Parathyroid adenoma (tissue), 2 donors: ENCODE measurements around the gene TSPAN14.

Source experiments
- H2AFZ ChIP-seq: fragments of 300-600 bp; sonication (generic); one replicate; pipeline ENCODE4 v1.7.0; 2017; ENCODE audit warnings: antibody characterized with exemption, mild to moderate bottlenecking
- H3K27ac ChIP-seq: fragments of 300-600 bp; sonication (generic); one replicate; pipeline ENCODE4 v1.7.0; 2017
- H3K27me3 ChIP-seq: fragments of 300-600 bp; sonication (generic); one replicate; pipeline ENCODE4 v1.7.0; 2017; ENCODE audit warnings: low read length; ENCODE audit not compliant: control insufficient read depth, insufficient read depth
- H3K36me3 ChIP-seq: fragments of 300-600 bp; sonication (generic); one replicate; pipeline ENCODE4 v1.7.0; 2017; ENCODE audit warnings: low read length; ENCODE audit not compliant: control insufficient read depth, insufficient read depth
- H3K4me1 ChIP-seq: fragments of 300-600 bp; sonication (generic); one replicate; pipeline ENCODE4 v1.7.0; 2017; ENCODE audit warnings: control low read depth
- H3K4me2 ChIP-seq: fragments of 300-600 bp; sonication (generic); one replicate; pipeline ENCODE4 v1.7.0; 2017; ENCODE audit warnings: low read length
- H3K4me3 ChIP-seq: fragments of 300-600 bp; sonication (generic); one replicate; pipeline ENCODE4 v1.7.0; 2017; ENCODE audit warnings: low read depth, low read length
- H3K79me2 ChIP-seq: fragments of 300-600 bp; sonication (generic); one replicate; pipeline ENCODE4 v1.7.0; 2017; ENCODE audit warnings: control low read depth
- H3K9ac ChIP-seq: fragments of 300-600 bp; sonication (generic); one replicate; pipeline ENCODE4 v1.7.0; 2017; ENCODE audit warnings: mild to moderate bottlenecking
- H3K9me3 ChIP-seq: fragments of 300-600 bp; sonication (generic); one replicate; pipeline ENCODE4 v1.7.0; 2017; ENCODE audit warnings: low read length; ENCODE audit not compliant: control insufficient read depth
- TF ChIP-seq, protein P1 (sequence below): fragments of 300-600 bp; sonication (generic); IDR thresholded peaks from one replicate; pipeline ENCODE4 v1.7.0; 2017; ENCODE audit warnings: antibody characterized with exemption, mild to moderate bottlenecking
- donor health status: primary hyperparathyroidism.

Gene TSPAN14

GRCh38 chr10:80496555-80497172, 42.6 kb downstream of the TSPAN14 start:
- TF ChIP-seq, protein P1, sequence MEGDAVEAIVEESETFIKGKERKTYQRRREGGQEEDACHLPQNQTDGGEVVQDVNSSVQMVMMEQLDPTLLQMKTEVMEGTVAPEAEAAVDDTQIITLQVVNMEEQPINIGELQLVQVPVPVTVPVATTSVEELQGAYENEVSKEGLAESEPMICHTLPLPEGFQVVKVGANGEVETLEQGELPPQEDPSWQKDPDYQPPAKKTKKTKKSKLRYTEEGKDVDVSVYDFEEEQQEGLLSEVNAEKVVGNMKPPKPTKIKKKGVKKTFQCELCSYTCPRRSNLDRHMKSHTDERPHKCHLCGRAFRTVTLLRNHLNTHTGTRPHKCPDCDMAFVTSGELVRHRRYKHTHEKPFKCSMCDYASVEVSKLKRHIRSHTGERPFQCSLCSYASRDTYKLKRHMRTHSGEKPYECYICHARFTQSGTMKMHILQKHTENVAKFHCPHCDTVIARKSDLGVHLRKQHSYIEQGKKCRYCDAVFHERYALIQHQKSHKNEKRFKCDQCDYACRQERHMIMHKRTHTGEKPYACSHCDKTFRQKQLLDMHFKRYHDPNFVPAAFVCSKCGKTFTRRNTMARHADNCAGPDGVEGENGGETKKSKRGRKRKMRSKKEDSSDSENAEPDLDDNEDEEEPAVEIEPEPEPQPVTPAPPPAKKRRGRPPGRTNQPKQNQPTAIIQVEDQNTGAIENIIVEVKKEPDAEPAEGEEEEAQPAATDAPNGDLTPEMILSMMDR = no peak
- Histone ChIP-seq H3K9ac (no peak overlapping the region), H3K36me3 (no peaks in the 10 kb centered on the region), H3K4me2 (no peak overlapping the region), H3K9me3 (no peaks in the 10 kb centered on the region), H3K79me2 (peaks cover 33% of the 10 kb centered on the region), H3K27ac (peak overlapping the region; percentile 85), H2AFZ (no peak overlapping the region), H3K27me3 (no peaks in the 10 kb centered on the region), H3K4me1 (peaks cover 45% of the 10 kb centered on the region), H3K4me3 (no peak overlapping the region)

DNA sequence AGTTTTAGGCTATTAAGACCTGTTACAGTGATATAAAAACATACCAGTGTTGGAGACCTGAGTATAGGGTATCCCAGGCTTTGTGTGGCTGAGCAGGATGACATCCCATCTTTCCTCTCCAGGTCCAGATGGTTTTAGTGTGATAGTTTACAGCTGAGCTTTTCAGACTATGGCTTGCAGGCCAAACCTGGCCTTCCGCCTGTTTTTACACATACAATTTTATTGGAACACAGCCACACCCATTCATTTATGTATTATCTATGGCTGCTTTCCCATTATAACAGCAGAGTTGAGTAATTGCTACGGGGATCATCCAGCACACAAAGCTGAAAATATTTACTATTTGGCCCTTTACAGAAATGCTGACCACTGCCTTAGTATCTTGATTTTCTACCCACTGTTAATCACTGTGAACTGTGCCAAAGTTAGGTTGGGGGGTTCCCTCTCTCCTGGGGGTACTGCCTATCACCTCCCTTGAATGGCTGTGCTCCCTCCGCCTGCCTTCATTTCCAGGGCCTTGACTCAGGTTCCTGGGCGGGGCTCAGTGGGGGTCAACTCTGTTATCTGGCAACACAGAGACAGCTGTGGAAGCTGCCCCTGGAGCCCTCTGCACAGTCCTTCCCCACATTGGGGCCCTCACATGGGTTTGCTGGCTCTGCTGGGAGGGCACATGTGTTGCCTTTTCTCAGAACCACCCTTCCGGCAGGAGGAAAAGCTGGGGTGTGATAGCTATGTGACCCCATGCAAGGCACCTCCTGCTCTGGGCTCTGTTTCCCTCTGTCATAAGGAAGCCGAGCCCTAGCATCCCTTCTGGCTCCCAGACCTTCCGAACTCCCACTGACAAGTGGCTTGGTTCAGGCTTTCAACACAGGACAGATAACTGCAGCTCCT, 43.3 kb downstream of the TSPAN14 start:
- no peak overlapping the region for H3K4me2 ChIP-seq
- H2AFZ ChIP-seq = no peak overlapping the region
- peaks cover 45% of the 10 kb centered on the region for H3K4me1 ChIP-seq
- no peak overlapping the region for H3K4me3 ChIP-seq
- H3K27ac ChIP-seq = peak overlapping the region; percentile 85
- no peaks in the 10 kb centered on the region for H3K27me3 ChIP-seq
- H3K9me3 ChIP-seq = no peaks in the 10 kb centered on the region
- H3K36me3 ChIP-seq = no peaks in the 10 kb centered on the region
- TF ChIP-seq, protein P1 = no peak
- H3K9ac ChIP-seq = no peak overlapping the region
- peaks cover 38% of the 10 kb centered on the region for H3K79me2 ChIP-seq

- H3K79me2 ChIP-seq = peaks cover 44% of the 10 kb centered on the region
- H2AFZ ChIP-seq = peak overlapping the region; percentile 51
- H3K4me3 ChIP-seq = no peak overlapping the region
- TF ChIP-seq, protein P1 = no peak
- H3K9me3 ChIP-seq = no peaks in the 10 kb centered on the region
- peak overlapping the region; percentile 1 for H3K4me2 ChIP-seq
- no peaks in the 10 kb centered on the region for H3K27me3 ChIP-seq
- peak overlapping the region; percentile 85 for H3K27ac ChIP-seq
- peaks cover 47% of the 10 kb centered on the region for H3K4me1 ChIP-seq
- no peak overlapping the region for H3K9ac ChIP-seq
- no peaks in the 10 kb centered on the region for H3K36me3 ChIP-seq
Measured at GRCh38 chr10:80498078-80498832, 44.1 kb downstream of the TSPAN14 start.

- Histone ChIP-seq H3K4me3 (no peak overlapping the region), H3K4me1 (peaks cover 51% of the 10 kb centered on the region), H3K9ac (no peak overlapping the region)
Measured at GRCh38 chr10:80498833-80499741, 45.0 kb downstream of the TSPAN14 start.

More at GRCh38 chr10:80498833-80499741, 45.0 kb downstream of the TSPAN14 start:
- Histone ChIP-seq H3K36me3 (no peaks in the 10 kb centered on the region), H3K27ac (peak overlapping the region; percentile 85), H3K27me3 (no peaks in the 10 kb centered on the region), H3K4me2 (peak overlapping the region; percentile 16), H3K9me3 (no peaks in the 10 kb centered on the region), H3K79me2 (peaks cover 46% of the 10 kb centered on the region), H2AFZ (peak overlapping the region; percentile 51)
- TF ChIP-seq, protein P1 = peak; percentile 15
